H1 (cell line): ENCODE data around the gene PLA2G4E. TPM values are rescaled to one million over a fixed set of nuclear protein-coding genes. Genes with fewer than 3 reads are reported as not detected.

Experiments
- CEBPB ChIP-seq: IDR thresholded peaks from 2 replicates; pipeline ENCODE4 v1.6.1; 2012; ENCODE audit warnings: low read depth, low read length
- CHD2 ChIP-seq: IDR thresholded peaks from 2 replicates; pipeline ENCODE4 v1.6.1; 2012; ENCODE audit warnings: low read length, improper control_type of control experiment
- GTF2F1 ChIP-seq: IDR thresholded peaks from 2 replicates; pipeline ENCODE4 v1.6.1; 2012; ENCODE audit warnings: low read depth, low read length, improper control_type of control experiment, borderline replicate concordance
- HDAC2 ChIP-seq, 2 experiments: fragments of 300-600 bp in 1 of 2; sonication (generic) in 1 of 2; IDR thresholded peaks; 2 replicates each; pipeline ENCODE4 v1.6.1; 2011 to 2012; ENCODE audit warnings: low read depth in 2 of 2, low read length in 2 of 2, mild to moderate bottlenecking in 2 of 2, moderate library complexity in 2 of 2, borderline replicate concordance in 1 of 2, inconsistent platforms in 1 of 2
- KDM4A ChIP-seq: IDR thresholded peaks from one replicate; pipeline ENCODE4 v1.7.1; 2012; ENCODE audit warnings: low read depth, mild to moderate bottlenecking, moderate library complexity, low read length, inconsistent platforms; ENCODE audit not compliant: severe bottlenecking
- SP2 ChIP-seq: IDR thresholded peaks from 2 replicates; pipeline ENCODE4 v1.6.1; 2012; ENCODE audit warnings: mild to moderate bottlenecking, low read length, inconsistent platforms
- SRF ChIP-seq: IDR thresholded peaks from 2 replicates; pipeline ENCODE4 v1.6.1; 2011; ENCODE audit warnings: mild to moderate bottlenecking, low read depth, low read length, moderate library complexity
- polyA plus RNA-seq, 7 experiments: library from polyadenylated mRNA; depleted of rRNA in 3 of 7; stranded (reverse) in 5 of 7; unstranded in 2 of 7; fragments of >200 nt in 5 of 7; fragments of 200-250 nt in 2 of 7; gene quantifications; 1 replicate in 5 of 7; 2 replicates in 1 of 7; 4 replicates in 1 of 7; pipeline versions ENCODE4 v1.2.1 to v1.2.3, GENCODE V29; 2011 to 2013; ENCODE audit warnings: missing spikeins in 2 of 7, mixed read lengths in 2 of 7
- total RNA-seq: library from RNA; stranded (reverse); fragmentation: NEBNext Ultra II Directional; extraction: Animal tissue kit (Norgen Biotek cat#: 25700); gene quantifications from 2 replicates; pipeline ENCODE4 v1.2.1, GENCODE V29; 2021
- TF ChIP-seq, protein P1 (sequence below): IDR thresholded peaks from 2 replicates; pipeline ENCODE4 v1.6.1; 2012; ENCODE audit warnings: inconsistent platforms

The PLA2G4E gene
- total and polyA plus RNA-seq, 2 of the 8 experiments (the other 6 are each of a cell fraction or from before 2014, with no cell fraction given) = 0.03 TPM; not detected in 1

DNA sequence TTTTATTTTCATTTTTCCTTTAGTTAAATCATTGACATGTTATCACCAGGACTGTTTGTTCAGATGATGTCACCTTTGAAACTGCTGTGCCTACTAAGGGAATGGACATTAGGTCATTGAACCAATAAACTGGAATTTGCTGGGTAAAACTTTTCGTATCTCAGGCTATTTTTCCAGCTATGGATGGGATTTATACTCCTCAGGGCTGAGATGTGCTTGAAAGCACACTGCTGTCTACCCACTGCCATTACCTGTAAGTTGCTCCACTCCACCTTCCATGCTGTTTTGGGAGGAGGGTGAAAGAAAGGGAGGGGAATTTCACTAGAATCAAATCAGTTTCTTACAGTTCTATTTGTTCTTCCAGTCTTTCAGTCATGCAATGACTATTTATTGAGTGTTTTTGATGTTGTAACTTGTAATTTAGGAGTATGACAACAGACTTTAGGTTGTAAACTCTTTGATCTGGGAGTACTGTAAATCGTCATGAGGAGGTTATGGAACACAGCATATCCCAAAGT lies 59.8 kb downstream of the PLA2G4E start (continued):
- TF ChIP-seq SP2 (no peak), SRF (no peak), HDAC2 (IDR thresholded peaks at IDR 0.05; ENCODE audit: borderline replicate concordance in 1 of 2, low read depth in 2 of 2, low read length in 2 of 2) (no peak), KDM4A (no peak), GTF2F1 (no peak), CHD2 (no peak), CEBPB (no peak)
- TF ChIP-seq, protein P1, sequence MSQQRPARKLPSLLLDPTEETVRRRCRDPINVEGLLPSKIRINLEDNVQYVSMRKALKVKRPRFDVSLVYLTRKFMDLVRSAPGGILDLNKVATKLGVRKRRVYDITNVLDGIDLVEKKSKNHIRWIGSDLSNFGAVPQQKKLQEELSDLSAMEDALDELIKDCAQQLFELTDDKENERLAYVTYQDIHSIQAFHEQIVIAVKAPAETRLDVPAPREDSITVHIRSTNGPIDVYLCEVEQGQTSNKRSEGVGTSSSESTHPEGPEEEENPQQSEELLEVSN = no peak
